Uterine smooth muscle cell (primary cell): ENCODE results near the gene AMD1. TPM values are rescaled to one million over a fixed set of nuclear protein-coding genes. Genes with fewer than 3 reads are reported as not detected.

Experiments
- total RNA-seq: library from RNA; depleted of rRNA; stranded (reverse); fragments of >200 nt; gene quantifications from 2 replicates; pipeline ENCODE4 v1.2.3, GENCODE V29; 2014

AMD1 gene
- 81.2 and 108 TPM in 2 replicates for total RNA-seq

GRCh38 chr6:110873981-110874879 lies at the start of gene AMD1:
TSS of gene AMD1 (plus strand) at chr6:110874785. CDS start at chr6:110875106, 321 bp downstream.

Other genes starting within 250 kb of the AMD1 start
- gene CDK19, start 59.3 kb upstream of the AMD1 start, total RNA-seq = 14.6 and 16.9 TPM in 2 replicates
- 74.4 and 102 TPM in 2 replicates for gene GTF3C6, start 83.9 kb downstream of the AMD1 start, total RNA-seq
- 37.8 and 42.5 TPM in 2 replicates for gene RPF2, start 107.3 kb downstream of the AMD1 start, total RNA-seq
- 0.12 and 0.33 TPM in 2 replicates for gene SLC16A10, start 212.7 kb downstream of the AMD1 start, total RNA-seq